Trophoblast cell (in vitro differentiated cells and primary cell): ENCODE measurements around the gene NR1H2.
A peak's percentile ranks its signal among the peaks of the same experiment; 100 is the strongest.

Experiments used
- DNase-seq, 2 donors: peaks; one replicate each; pipeline ENCODE4 v3.0.0-alpha.2; 2016
- H2AFZ ChIP-seq: 2 replicates; pipeline ENCODE4 v1.6.1; 2013; ENCODE audit warnings: low read length, moderate library complexity, mild to moderate bottlenecking; ENCODE audit not compliant: insufficient read depth, poor library complexity
- H2AK5ac ChIP-seq: 2 replicates; pipeline ENCODE4 v1.6.1; 2013; ENCODE audit warnings: mild to moderate bottlenecking, low read length
- H2BK120ac ChIP-seq: 2 replicates; pipeline ENCODE4 v1.6.1; 2013; ENCODE audit warnings: low read length, mild to moderate bottlenecking, moderate library complexity; ENCODE audit not compliant: insufficient read depth, poor library complexity
- H2BK12ac ChIP-seq: 2 replicates; pipeline ENCODE4 v1.6.1; 2013; ENCODE audit warnings: mild to moderate bottlenecking, low read length, moderate library complexity
- H2BK5ac ChIP-seq: 2 replicates; pipeline ENCODE4 v1.6.1; 2013; ENCODE audit warnings: low read length, low read depth, moderate library complexity, mild to moderate bottlenecking; ENCODE audit not compliant: poor library complexity
- H3K14ac ChIP-seq: 2 replicates; pipeline ENCODE4 v1.6.1; 2013; ENCODE audit warnings: mild to moderate bottlenecking, low read length
- H3K18ac ChIP-seq: 2 replicates; pipeline ENCODE4 v1.6.1; 2013; ENCODE audit warnings: mild to moderate bottlenecking, low read length
- H3K23ac ChIP-seq: 2 replicates; pipeline ENCODE4 v1.6.1; 2013; ENCODE audit warnings: low read length
- H3K27ac ChIP-seq: 2 replicates; pipeline ENCODE4 v1.5.1; 2013; ENCODE audit warnings: low read depth, mild to moderate bottlenecking, inconsistent platforms, low read length, moderate library complexity
- H3K27me3 ChIP-seq: 2 replicates; pipeline ENCODE4 v1.6.1; 2013; ENCODE audit warnings: inconsistent platforms, mild to moderate bottlenecking, low read length, moderate library complexity; ENCODE audit not compliant: insufficient read depth
- H3K36me3 ChIP-seq, 2 experiments: 1 replicate in 1 of 2; 2 replicates in 1 of 2; pipeline ENCODE4 v1.6.1; 2013; ENCODE audit warnings: low read length in 2 of 2, mild to moderate bottlenecking in 2 of 2, moderate library complexity in 1 of 2; ENCODE audit not compliant: insufficient read depth in 2 of 2, control insufficient read depth in 1 of 2
- H3K4ac ChIP-seq: 2 replicates; pipeline ENCODE4 v1.6.1; 2013; ENCODE audit warnings: low read depth, mild to moderate bottlenecking, low read length, moderate library complexity
- H3K4me1 ChIP-seq, 2 experiments: 1 replicate in 1 of 2; 2 replicates in 1 of 2; pipeline ENCODE4 v1.6.1; 2013; ENCODE audit warnings: low read length in 2 of 2, mild to moderate bottlenecking in 2 of 2, moderate library complexity in 1 of 2; ENCODE audit not compliant: insufficient read depth in 2 of 2, control insufficient read depth in 1 of 2
- H3K4me2 ChIP-seq: 2 replicates; pipeline ENCODE4 v1.6.1; 2013; ENCODE audit warnings: inconsistent platforms, mild to moderate bottlenecking, low read length, moderate library complexity
- H3K4me3 ChIP-seq: 2 replicates; pipeline ENCODE4 v1.5.1; 2013; ENCODE audit warnings: mild to moderate bottlenecking, low read depth, low read length, inconsistent platforms
- H3K79me1 ChIP-seq: one replicate; pipeline ENCODE4 v1.6.1; 2013; ENCODE audit warnings: low read length
- H3K79me2 ChIP-seq: 2 replicates; pipeline ENCODE4 v1.6.1; 2013; ENCODE audit warnings: low read length, mild to moderate bottlenecking; ENCODE audit not compliant: control insufficient read depth, insufficient read depth, poor library complexity
- H3K9ac ChIP-seq: 2 replicates; pipeline ENCODE4 v1.6.1; 2013; ENCODE audit warnings: mild to moderate bottlenecking, low read length
- H3K9me3 ChIP-seq: 2 replicates; pipeline ENCODE4 v1.6.1; 2013; ENCODE audit warnings: low read depth, mild to moderate bottlenecking, control low read depth, inconsistent platforms, low read length; ENCODE audit not compliant: insufficient read depth
- H4K12ac ChIP-seq: 2 replicates; pipeline ENCODE4 v1.6.1; 2013; ENCODE audit warnings: low read depth, mild to moderate bottlenecking, low read length, moderate library complexity
- H4K8ac ChIP-seq: 2 replicates; pipeline ENCODE4 v1.6.1; 2013; ENCODE audit warnings: low read depth, mild to moderate bottlenecking, low read length, moderate library complexity
- H4K91ac ChIP-seq: one replicate; pipeline ENCODE4 v1.6.1; 2013; ENCODE audit warnings: low read depth, mild to moderate bottlenecking, low read length, moderate library complexity
- WGBS: extraction: QIAGEN DNeasy Blood & Tissue Kit; methylation state at CpG from one replicate; pipeline ENCODE4 v1.1.7; 2013; ENCODE audit warnings: missing lambda C conversion rate; ENCODE audit not compliant: insufficient read length, insufficient coverage; ENCODE audit errors: extremely low coverage; 5-methylcytosine and 5-hydroxymethylcytosine counted together

The NR1H2 gene

DNA sequence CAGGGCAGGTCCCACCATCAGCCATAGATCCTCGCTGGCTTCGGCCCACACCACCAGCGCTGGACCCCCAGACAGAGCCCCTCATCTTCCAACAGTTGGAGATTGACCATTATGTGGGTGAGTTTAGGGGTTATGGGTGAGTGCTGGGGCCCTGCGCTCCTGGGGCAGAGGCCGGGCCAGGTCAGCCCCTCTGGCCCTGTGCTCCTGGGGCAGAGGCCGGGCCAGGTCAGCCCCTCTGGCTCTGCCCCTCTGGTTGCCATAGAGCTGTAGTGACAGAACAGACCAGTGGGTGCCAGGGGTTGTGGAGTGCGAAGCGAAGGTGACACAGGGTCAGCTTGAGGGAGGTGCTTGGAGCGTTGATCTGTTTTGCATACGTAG lies 23.1 kb downstream of the NR1H2 start:
- Histone ChIP-seq H4K8ac (no peak overlapping the region), H3K27ac (no peak overlapping the region), H3K9ac (no peak overlapping the region), H2AK5ac (no peak overlapping the region), H3K79me1 (no peaks in the 10 kb centered on the region), H3K27me3 (no peaks in the 10 kb centered on the region), H3K36me3 (peaks cover 41% of the 10 kb centered on the region in 2 experiments), H3K9me3 (no peaks in the 10 kb centered on the region), H3K14ac (no peak overlapping the region), H4K91ac (no peak overlapping the region), H3K4me3 (no peak overlapping the region), H3K4me2 (no peak overlapping the region), H3K23ac (no peak overlapping the region), H2AFZ (no peak overlapping the region), H3K79me2 (peaks cover 1% of the 10 kb centered on the region), H2BK120ac (no peak overlapping the region), H2BK12ac (no peak overlapping the region), H4K12ac (no peak overlapping the region), H3K18ac (no peak overlapping the region), H3K4me1 (no peaks in the 10 kb centered on the region), H2BK5ac (no peak overlapping the region), H3K4ac (no peak overlapping the region)
- WGBS: no CpG with 5 or more reads among the region's 10 CpGs
- DNase-seq: no peak

DNA sequence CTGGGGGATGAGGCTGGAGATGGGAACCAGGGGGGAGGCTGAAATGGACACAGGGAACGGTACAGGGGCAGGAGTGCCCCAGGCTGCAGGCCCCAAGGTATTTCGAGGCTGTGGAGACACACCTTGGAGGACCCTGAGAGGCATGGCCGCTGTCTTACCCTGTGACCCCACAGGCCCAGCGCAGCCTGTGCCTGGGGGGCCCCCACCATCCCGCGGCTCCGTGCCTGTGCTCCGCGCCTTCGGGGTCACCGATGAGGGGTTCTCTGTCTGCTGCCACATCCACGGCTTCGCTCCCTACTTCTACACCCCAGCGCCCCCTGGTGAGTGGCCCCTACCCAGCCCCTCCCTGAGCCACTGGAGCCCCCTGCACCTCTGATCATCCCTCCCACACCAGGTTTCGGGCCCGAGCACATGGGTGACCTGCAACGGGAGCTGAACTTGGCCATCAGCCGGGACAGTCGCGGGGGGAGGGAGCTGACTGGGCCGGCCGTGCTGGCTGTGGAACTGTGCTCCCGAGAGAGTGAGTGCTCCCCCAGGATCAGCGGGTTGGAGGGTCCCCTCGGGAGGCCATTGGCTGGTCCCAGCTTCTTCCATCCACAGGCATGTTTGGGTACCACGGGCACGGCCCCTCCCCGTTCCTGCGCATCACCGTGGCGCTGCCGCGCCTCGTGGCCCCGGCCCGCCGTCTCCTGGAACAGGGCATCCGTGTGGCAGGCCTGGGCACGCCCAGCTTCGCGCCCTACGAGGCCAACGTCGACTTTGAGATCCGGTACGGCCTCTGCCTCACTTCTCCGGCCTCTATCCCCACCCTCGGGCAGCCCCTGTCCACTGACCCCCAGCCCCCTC lies 25.6 kb downstream of the NR1H2 start:
- no CpG with 5 or more reads among the region's 48 CpGs for WGBS

GRCh38 chr19:50402544-50403301 lies 26.5 kb downstream of the NR1H2 start:
- Histone ChIP-seq H2AK5ac (no peak overlapping the region), H2BK12ac (no peak overlapping the region), H3K4me2 (no peak overlapping the region), H3K27ac (no peak overlapping the region), H3K36me3 (peaks cover 60 to 61% of the 10 kb centered on the region in 2 experiments), H3K14ac (no peak overlapping the region), H3K23ac (no peak overlapping the region), H3K4me1 (no peaks in the 10 kb centered on the region), H4K8ac (no peak overlapping the region), H3K9ac (no peak overlapping the region), H2BK5ac (no peak overlapping the region), H3K27me3 (no peaks in the 10 kb centered on the region), H4K12ac (no peak overlapping the region), H3K79me1 (no peaks in the 10 kb centered on the region), H3K4ac (no peak overlapping the region), H3K79me2 (no peaks in the 10 kb centered on the region), H2AFZ (no peak overlapping the region), H4K91ac (no peak overlapping the region), H3K9me3 (peaks cover 4% of the 10 kb centered on the region), H2BK120ac (no peak overlapping the region), H3K18ac (no peak overlapping the region), H3K4me3 (no peak overlapping the region)
- DNase-seq: no peak
- no CpG with 5 or more reads among the region's 41 CpGs for WGBS

More for the DNA sequence above, 25.6 kb downstream of the NR1H2 start:
- no peaks in the 10 kb centered on the region for H3K27me3 ChIP-seq
- no peak overlapping the region for H3K4me3 ChIP-seq
- no peak overlapping the region for H3K18ac ChIP-seq
- DNase-seq: no peak
- no peak overlapping the region for H3K4me2 ChIP-seq
- no peak overlapping the region for H2BK5ac ChIP-seq
- no peak overlapping the region for H3K14ac ChIP-seq
- H3K9me3 ChIP-seq: peaks cover 4% of the 10 kb centered on the region
- H2BK12ac ChIP-seq: no peak overlapping the region
- no peaks in the 10 kb centered on the region for H3K79me2 ChIP-seq
- H3K4me1 ChIP-seq: no peaks in the 10 kb centered on the region
- no peak overlapping the region for H4K12ac ChIP-seq
- no peak overlapping the region for H2BK120ac ChIP-seq
- no peak overlapping the region for H3K9ac ChIP-seq
- no peak overlapping the region for H2AK5ac ChIP-seq
- no peak overlapping the region for H4K91ac ChIP-seq
- H3K4ac ChIP-seq: no peak overlapping the region
- no peak overlapping the region for H2AFZ ChIP-seq
- H4K8ac ChIP-seq: no peak overlapping the region
- H3K79me1 ChIP-seq: no peaks in the 10 kb centered on the region
- H3K36me3 ChIP-seq: peaks cover 55 to 57% of the 10 kb centered on the region in 2 experiments
- H3K23ac ChIP-seq: no peak overlapping the region
- no peak overlapping the region for H3K27ac ChIP-seq

DNA sequence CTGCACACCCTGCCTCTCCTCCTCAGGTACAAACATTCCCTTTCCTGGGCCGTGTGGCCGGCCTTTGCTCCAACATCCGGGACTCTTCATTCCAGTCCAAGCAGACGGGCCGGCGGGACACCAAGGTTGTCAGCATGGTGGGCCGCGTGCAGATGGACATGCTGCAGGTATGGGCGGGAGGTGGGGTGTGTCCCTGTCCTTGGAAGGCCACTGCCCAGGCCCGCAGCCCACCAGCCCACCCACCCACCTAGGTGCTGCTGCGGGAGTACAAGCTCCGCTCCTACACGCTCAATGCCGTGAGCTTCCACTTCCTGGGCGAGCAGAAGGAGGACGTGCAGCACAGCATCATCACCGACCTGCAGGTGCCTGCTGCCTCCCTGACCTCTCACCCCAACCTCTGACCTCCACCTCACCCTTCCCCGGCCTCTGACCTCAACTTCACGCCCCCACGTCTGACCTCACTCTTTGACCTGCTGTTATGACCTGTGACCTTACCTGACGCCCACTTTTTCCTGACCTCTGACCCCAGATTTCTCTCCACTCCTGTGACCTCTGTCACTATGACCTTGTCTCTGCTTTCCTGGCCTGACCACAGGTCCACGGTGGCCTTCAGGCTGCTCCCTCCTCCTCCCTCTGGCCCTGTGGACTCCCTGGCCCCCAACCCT lies 30.0 kb downstream of the NR1H2 start:
- no peak overlapping the region for H2BK12ac ChIP-seq
- no peaks in the 10 kb centered on the region for H3K79me1 ChIP-seq
- no peak overlapping the region for H2BK120ac ChIP-seq
- H3K9me3 ChIP-seq: peaks cover 6% of the 10 kb centered on the region
- no CpG with 5 or more reads among the region's 22 CpGs for WGBS
- no peak overlapping the region for H3K4ac ChIP-seq
- H3K4me2 ChIP-seq: no peak overlapping the region
- no peak overlapping the region for H3K9ac ChIP-seq
- H3K36me3 ChIP-seq: peaks cover 76 to 77% of the 10 kb centered on the region in 2 experiments
- H3K23ac ChIP-seq: no peak overlapping the region
- no peak overlapping the region for H2AK5ac ChIP-seq
- H4K91ac ChIP-seq: no peak overlapping the region
- H4K8ac ChIP-seq: no peak overlapping the region
- H3K18ac ChIP-seq: no peak overlapping the region
- DNase-seq: no peak
- no peaks in the 10 kb centered on the region for H3K4me1 ChIP-seq
- H2BK5ac ChIP-seq: no peak overlapping the region
- H3K79me2 ChIP-seq: no peaks in the 10 kb centered on the region
- peak overlapping the region; percentile 23 for H3K4me3 ChIP-seq
- H3K27ac ChIP-seq: no peak overlapping the region
- no peak overlapping the region for H2AFZ ChIP-seq
- H4K12ac ChIP-seq: no peak overlapping the region
- H3K27me3 ChIP-seq: no peaks in the 10 kb centered on the region
- no peak overlapping the region for H3K14ac ChIP-seq
